ENCODE measurements around the gene PRRC2B.

DNA sequence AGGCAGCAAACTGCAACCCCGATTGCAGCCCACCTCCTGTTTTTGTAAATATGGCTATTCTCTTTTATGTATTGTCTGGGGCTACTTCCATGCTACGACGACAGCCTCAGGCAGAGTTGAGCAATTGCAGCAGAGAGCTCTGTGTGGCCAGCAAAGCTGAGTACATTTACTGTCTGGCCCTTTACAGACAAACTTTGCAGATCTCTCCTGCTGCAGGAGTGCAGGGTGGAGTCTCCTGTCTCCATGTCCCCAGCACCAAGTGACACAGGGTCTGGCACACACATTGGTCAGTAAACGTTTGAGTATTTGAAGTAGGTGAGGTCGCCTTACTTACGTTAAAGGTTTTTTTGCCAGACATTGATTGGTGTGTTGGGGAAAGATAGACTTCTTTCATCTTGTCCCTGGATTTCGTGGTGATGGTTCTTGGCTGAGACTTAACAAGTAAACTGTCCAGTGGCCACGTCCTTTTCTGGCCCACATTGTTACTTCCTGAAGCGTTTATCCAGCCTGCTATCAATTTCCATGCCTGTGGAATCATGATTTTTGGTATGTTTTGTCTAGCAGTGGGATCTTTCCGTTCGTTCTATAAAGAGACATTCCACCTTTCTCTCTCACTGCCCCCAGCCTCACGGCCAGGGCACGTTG lies 27.2 kb downstream of the PRRC2B start:
- TF ChIP-seq CTCF (IDR thresholded peaks at IDR 0.05) (peak in 3 of 4 donors; percentile 6 to 22 (median 15)), POLR2A (IDR thresholded peaks at IDR 0.05) (no peak)

Data from right lobe of liver (tissue), 4 donors.